GM12872 (cell line): ENCODE data around the gene NR2C1.

Experiments used
- TF ChIP-seq, protein P1 (sequence below): IDR thresholded peaks from 3 replicates; pipeline ENCODE4 v1.5.1; 2011; ENCODE audit warnings: low read depth, mild to moderate bottlenecking, low read length, moderate library complexity; ENCODE audit not compliant: insufficient read depth

NR2C1 gene

DNA sequence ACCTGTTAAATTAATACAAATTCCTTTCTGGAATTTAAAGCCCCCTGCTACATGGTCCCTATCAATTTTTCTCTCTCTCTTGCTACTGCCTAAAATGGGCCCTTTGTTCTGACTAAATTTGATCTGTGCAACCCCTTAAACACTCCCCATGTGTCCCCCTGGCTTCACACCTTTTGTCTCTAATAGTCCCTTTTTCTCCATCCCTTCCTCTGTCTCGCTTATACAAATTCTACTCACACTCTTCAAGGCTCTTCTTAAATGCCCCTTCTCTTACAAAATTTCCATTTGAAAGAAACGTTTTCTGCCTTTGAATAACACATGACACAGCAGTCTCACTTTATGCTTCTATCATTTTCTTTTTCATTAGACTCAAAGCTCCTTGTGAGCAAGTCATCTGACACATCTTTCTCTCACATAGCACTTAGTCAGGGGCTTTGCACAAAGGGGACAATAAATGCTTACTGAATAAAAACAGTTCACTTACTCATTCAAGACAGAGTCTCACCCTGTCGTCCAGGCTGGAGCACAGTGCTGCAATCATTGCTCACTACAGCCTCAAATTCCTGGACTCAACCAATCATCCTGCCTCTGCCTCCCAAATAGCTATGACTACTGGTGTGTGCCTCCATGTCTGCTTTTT, 41.5 kb upstream of the NR2C1 start:
- TF ChIP-seq, protein P1, sequence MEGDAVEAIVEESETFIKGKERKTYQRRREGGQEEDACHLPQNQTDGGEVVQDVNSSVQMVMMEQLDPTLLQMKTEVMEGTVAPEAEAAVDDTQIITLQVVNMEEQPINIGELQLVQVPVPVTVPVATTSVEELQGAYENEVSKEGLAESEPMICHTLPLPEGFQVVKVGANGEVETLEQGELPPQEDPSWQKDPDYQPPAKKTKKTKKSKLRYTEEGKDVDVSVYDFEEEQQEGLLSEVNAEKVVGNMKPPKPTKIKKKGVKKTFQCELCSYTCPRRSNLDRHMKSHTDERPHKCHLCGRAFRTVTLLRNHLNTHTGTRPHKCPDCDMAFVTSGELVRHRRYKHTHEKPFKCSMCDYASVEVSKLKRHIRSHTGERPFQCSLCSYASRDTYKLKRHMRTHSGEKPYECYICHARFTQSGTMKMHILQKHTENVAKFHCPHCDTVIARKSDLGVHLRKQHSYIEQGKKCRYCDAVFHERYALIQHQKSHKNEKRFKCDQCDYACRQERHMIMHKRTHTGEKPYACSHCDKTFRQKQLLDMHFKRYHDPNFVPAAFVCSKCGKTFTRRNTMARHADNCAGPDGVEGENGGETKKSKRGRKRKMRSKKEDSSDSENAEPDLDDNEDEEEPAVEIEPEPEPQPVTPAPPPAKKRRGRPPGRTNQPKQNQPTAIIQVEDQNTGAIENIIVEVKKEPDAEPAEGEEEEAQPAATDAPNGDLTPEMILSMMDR = no peak

DNA sequence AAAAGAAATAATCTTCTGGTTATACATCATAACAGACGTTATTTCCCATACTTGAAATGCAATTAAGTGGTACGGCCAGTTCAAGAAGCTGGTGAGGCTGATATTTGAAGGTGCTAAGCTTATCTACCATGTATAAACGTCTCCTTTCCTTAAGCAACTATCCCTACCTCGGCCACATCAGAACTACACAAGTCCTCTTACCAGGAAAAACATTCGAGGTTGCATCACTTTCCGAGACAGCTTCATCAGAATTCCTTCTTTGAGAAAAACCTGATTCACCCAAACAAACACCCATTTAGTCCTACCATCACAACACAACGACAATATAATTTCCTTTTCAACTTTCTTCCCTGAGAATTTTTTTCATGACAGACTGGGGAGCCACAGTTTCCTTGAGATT, 33.9 kb upstream of the NR2C1 start:
- TF ChIP-seq, protein P1 = no peak

DNA sequence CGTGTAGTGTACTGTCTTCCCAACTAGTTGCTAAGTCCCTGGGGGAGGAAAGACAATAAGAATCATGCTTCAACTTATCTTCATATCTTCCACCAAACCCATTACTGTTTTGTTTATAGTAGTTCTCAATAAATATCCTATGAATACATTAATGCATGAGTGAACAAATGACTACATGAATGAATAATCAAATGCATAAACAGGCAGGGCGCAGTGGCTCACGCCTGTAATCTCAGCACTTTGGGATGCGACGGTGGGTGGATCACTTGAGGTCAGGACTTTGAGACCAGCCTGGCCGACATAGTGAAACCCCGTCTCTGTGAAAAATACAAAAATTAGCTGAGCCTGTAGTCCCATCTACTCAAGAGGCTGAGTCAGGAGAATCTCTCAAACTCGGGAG, 32.1 kb upstream of the NR2C1 start:
- TF ChIP-seq, protein P1 = no peak

DNA sequence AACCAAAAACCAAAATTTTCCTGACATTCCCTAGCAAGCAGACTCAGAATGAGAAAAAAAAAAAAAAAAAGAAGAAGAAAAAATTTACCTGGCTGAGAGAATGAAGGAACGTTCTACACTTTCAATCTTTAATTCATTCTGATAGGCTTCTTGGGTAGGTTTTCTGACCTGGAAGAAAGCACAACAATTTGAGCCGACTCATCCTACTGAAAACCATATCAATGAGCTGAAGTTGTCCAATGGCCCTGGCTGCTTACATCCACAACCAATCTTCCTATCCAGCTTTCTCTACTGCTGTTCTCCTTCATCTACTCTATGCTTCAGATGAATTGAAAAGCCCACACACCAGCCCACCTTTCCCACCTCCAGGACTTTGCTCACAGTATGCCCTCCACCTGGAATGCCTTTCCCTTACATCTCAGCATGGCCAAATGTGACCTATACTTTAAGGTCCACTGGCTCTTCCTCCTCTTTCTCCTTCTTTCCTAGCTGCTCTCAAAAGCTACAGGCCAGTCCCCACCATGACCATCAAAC, 31.6 kb upstream of the NR2C1 start:
- TF ChIP-seq, protein P1 = no peak

DNA sequence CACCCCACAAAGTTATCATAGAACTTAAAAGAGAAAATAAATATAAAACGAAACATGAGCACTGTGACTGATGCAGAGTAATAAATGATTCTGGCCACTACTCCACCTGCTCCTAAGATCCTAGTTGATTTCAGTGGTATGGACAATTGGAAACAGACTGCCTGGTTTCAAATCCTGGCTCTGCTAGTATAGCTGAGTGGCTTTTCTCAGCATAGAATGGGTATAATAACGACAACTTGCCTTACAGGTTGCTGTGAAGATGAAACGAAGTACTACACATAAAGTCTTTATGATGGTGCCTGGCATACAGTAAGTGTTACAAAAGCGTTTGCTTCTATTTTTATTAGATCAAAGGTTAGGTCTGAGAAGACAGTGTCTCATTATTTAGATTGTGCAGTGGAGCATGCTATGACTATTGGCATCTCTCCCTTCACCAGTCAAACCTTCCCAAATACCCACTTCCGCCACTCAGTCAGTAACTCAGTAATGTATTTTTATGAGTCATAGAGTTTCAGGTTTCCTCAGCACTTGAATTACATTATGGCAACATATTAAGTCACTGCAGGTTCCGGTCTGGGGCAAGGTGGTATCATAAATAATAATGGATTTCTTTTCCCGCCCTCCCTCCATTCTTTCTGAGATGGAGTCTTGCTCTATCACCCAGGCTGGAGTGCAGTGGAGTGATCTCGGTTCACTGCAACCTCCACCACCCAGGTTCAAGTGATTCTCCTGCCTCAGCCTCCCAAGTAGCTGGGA, 29.7 kb upstream of the NR2C1 start:
- TF ChIP-seq, protein P1 = no peak

DNA sequence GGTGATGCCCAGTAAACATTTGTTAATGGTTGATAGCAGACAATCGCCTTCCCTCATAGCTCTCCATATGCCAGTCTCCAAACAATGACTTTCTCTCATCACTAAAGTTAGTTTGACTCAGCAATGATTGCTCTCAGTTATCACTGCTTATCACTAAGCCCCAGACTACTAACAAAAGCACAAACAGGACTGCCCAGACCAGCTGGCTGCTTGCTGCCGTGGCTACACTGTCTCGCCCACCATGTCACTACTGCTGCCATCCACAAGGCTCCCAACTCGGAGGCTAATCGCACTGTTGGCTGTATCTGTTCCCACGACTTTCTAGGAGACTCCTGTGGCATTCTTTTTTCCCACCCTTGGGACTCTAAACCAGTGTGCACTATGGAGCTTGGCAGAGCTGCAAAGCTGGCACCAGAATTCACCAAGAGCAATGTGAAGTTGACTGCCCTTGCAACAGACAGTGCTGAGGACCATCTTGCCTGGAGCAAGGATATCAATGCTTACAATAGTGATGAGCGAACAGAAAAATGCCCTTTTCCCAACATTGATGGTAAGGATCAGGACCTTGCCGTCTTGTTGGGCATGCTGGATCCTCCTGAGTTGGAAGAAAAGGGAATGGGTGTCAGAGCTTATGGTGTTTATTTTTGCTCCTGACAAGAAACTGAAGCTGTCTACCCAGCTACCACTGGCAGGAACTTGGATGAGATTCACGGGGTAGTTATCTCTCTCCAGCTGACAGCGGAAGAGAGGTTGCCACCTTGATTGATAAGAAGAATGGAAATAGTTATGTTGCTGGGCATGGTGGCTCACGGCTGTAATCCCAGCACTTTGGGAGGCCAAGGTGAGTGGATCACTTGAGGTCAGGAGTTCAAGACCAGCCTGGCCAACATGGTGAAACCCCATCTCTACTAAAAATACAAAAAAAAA, 27.1 kb upstream of the NR2C1 start:
- TF ChIP-seq, protein P1 = no peak
